Measurements from ENCODE around the gene CCDC170.

Gene CCDC170

DNA sequence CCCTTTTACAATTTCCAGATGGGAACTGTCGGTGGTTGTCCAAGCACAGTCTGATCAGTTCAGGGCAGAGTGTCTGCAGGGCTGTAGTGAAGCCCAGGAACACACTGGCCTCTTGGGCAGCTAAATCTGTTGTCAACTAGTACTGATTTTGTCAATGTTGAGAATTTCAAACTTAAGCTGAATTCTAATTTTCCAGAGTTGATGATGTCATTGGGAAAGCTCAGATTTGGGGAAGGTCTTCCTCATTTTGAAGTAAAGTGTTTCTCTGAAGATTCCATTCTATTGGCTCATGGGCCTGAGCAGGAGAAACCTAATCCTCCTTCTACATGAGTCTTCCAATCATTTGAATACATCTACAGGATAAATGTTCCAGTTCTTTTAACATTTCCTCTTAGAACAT lies 72.1 kb downstream of the CCDC170 start:
- no peak overlapping the region for H2AFZ ChIP-seq (ENCODE audit: low read length)
- H4K20me1 ChIP-seq (ENCODE audit: insufficient read depth, low read length, poor library complexity, severe bottlenecking) = no peaks in the 10 kb centered on the region
- H3K9me2 ChIP-seq (replicated peaks; ENCODE audit: low read depth, low read length) = no peaks in the 10 kb centered on the region
- no peaks in the 10 kb centered on the region for H3K4me1 ChIP-seq (ENCODE audit: insufficient read depth, low read length, poor library complexity, severe bottlenecking)
- TF ChIP-seq, protein P1, sequence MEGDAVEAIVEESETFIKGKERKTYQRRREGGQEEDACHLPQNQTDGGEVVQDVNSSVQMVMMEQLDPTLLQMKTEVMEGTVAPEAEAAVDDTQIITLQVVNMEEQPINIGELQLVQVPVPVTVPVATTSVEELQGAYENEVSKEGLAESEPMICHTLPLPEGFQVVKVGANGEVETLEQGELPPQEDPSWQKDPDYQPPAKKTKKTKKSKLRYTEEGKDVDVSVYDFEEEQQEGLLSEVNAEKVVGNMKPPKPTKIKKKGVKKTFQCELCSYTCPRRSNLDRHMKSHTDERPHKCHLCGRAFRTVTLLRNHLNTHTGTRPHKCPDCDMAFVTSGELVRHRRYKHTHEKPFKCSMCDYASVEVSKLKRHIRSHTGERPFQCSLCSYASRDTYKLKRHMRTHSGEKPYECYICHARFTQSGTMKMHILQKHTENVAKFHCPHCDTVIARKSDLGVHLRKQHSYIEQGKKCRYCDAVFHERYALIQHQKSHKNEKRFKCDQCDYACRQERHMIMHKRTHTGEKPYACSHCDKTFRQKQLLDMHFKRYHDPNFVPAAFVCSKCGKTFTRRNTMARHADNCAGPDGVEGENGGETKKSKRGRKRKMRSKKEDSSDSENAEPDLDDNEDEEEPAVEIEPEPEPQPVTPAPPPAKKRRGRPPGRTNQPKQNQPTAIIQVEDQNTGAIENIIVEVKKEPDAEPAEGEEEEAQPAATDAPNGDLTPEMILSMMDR (conservative IDR thresholded peaks at IDR 0.05; ENCODE audit: low read length) = no peak
- TF ChIP-seq EZH2phosphoT487 (IDR thresholded peaks at IDR 0.05; ENCODE audit: borderline replicate concordance) = no peak
- H3K79me2 ChIP-seq (ENCODE audit: insufficient read depth, low read length) = no peaks in the 10 kb centered on the region
- H3K9ac ChIP-seq (ENCODE audit: low read depth, low read length, poor library complexity, severe bottlenecking) = no peak overlapping the region
- H3K4me2 ChIP-seq (ENCODE audit: low read depth, low read length, poor library complexity, severe bottlenecking) = no peak overlapping the region
- no peaks in the 10 kb centered on the region for H3K27me3 ChIP-seq (ENCODE audit: insufficient read depth, low read length, poor library complexity, severe bottlenecking)
- no peak overlapping the region for H3K4me3 ChIP-seq (ENCODE audit: low read length, poor library complexity, severe bottlenecking)
- H3K9me3 ChIP-seq (ENCODE audit: insufficient read depth, low read depth, low read length) = peaks cover 9% of the 10 kb centered on the region; the same call in 1 of the 2 replicates
- no peaks in the 10 kb centered on the region for H3F3A ChIP-seq (ENCODE audit: low read depth)
- H3K36me3 ChIP-seq (ENCODE audit: insufficient read depth, low read length) = no peaks in the 10 kb centered on the region

DNA sequence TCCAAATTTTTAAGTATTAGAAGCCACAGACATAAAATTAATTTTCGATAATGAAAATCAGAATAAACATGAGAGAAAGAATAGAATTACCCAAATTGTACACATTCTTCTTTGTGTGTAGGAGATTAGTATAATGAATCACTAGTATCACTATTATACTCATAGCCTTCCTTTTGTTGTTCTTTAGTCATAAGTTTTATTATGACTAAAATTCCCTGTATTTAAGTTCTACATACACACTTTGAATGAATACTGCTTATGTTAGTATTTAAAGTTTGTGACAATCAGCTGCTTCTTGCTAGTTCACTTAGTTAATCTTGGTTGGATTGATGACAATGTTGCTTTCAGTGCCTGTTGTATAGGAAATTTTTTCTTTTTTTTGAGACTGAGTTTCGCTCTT lies 72.7 kb downstream of the CCDC170 start:
- Histone ChIP-seq H3K9ac (ENCODE audit: low read depth, low read length, poor library complexity, severe bottlenecking) (no peak overlapping the region), H4K20me1 (ENCODE audit: insufficient read depth, low read length, poor library complexity, severe bottlenecking) (no peaks in the 10 kb centered on the region), H3K79me2 (ENCODE audit: insufficient read depth, low read length) (no peaks in the 10 kb centered on the region), H3K27me3 (ENCODE audit: insufficient read depth, low read length, poor library complexity, severe bottlenecking) (no peaks in the 10 kb centered on the region), H3K4me1 (ENCODE audit: insufficient read depth, low read length, poor library complexity, severe bottlenecking) (no peaks in the 10 kb centered on the region), H3K4me2 (ENCODE audit: low read depth, low read length, poor library complexity, severe bottlenecking) (no peak overlapping the region), H3K36me3 (ENCODE audit: insufficient read depth, low read length) (no peaks in the 10 kb centered on the region), H3K4me3 (ENCODE audit: low read length, poor library complexity, severe bottlenecking) (no peak overlapping the region), H3K9me2 (replicated peaks; ENCODE audit: low read depth, low read length) (no peaks in the 10 kb centered on the region), H3F3A (ENCODE audit: low read depth) (no peaks in the 10 kb centered on the region), H3K9me3 (ENCODE audit: insufficient read depth, low read depth, low read length) (peaks cover 8% of the 10 kb centered on the region; the same call in 1 of the 2 replicates), H2AFZ (ENCODE audit: low read length) (no peak overlapping the region)
- TF ChIP-seq EZH2phosphoT487 (IDR thresholded peaks at IDR 0.05; ENCODE audit: borderline replicate concordance) = no peak
- TF ChIP-seq, protein P1 (conservative IDR thresholded peaks at IDR 0.05; ENCODE audit: low read length) = no peak

DNA sequence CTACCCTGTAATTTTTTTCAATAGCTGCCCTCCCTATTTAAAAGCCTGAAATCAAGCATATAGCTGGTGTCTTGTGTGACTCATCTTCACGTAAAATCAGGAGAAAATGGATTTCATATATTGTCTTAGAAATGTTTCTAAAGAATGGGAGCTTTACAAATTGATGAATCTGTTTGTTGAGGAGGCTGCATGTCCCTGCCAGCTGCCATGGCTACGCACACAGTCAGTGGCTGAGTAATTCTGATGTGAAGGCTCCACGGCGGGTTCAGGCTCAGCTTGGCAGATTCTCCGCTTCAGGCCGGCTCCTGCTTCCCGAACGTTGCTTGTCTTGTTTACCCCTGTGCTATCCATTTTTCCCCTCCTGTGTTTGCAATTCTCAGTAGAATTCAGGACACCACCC lies 82.8 kb downstream of the CCDC170 start:
- H3K9me2 ChIP-seq (replicated peaks; ENCODE audit: low read depth, low read length) = no peaks in the 10 kb centered on the region
- H3K9ac ChIP-seq (ENCODE audit: low read depth, low read length, poor library complexity, severe bottlenecking) = no peak overlapping the region
- H3K9me3 ChIP-seq (ENCODE audit: insufficient read depth, low read depth, low read length) = 0 out of 2 replicates have a peak, but pooled peaks cover 1% of the 10 kb centered on the region
- TF ChIP-seq EZH2phosphoT487 (IDR thresholded peaks at IDR 0.05; ENCODE audit: borderline replicate concordance) = no peak
- TF ChIP-seq, protein P1 (conservative IDR thresholded peaks at IDR 0.05; ENCODE audit: low read length) = no peak
- H3K4me3 ChIP-seq (ENCODE audit: low read length, poor library complexity, severe bottlenecking) = no peak overlapping the region
- H3K4me2 ChIP-seq (ENCODE audit: low read depth, low read length, poor library complexity, severe bottlenecking) = no peak overlapping the region
- peaks cover 15% of the 10 kb centered on the region for H3K4me1 ChIP-seq (ENCODE audit: insufficient read depth, low read length, poor library complexity, severe bottlenecking)
- H4K20me1 ChIP-seq (ENCODE audit: insufficient read depth, low read length, poor library complexity, severe bottlenecking) = no peaks in the 10 kb centered on the region
- H3K79me2 ChIP-seq (ENCODE audit: insufficient read depth, low read length) = no peaks in the 10 kb centered on the region
- no peak overlapping the region for H2AFZ ChIP-seq (ENCODE audit: low read length)
- no peaks in the 10 kb centered on the region for H3K27me3 ChIP-seq (ENCODE audit: insufficient read depth, low read length, poor library complexity, severe bottlenecking)
- no peaks in the 10 kb centered on the region for H3K36me3 ChIP-seq (ENCODE audit: insufficient read depth, low read length)
- no peaks in the 10 kb centered on the region for H3F3A ChIP-seq (ENCODE audit: low read depth)

Data from Loucy (cell line).